Liver (tissue), 9 donors: ENCODE measurements around the gene GUCA1A. TPM values are rescaled to one million over a fixed set of nuclear protein-coding genes. Genes with fewer than 3 reads are reported as not detected.

Experiments
- DNase-seq: peaks from one replicate; pipeline ENCODE4 v3.0.0-alpha.2; 2017; ENCODE audit warnings: low spot score
- H3K27ac ChIP-seq, 2 donors: one replicate each; pipeline ENCODE4 v1.7.0; 2013; ENCODE audit warnings: inconsistent platforms in 2 of 2, low read length in 2 of 2, control low read depth in 1 of 2, low read depth in 1 of 2, mild to moderate bottlenecking in 1 of 2
- H3K27me3 ChIP-seq, 4 donors: one replicate each; pipeline versions ENCODE4 v1.6.1 to v1.7.0; 2013; ENCODE audit warnings: low read length in 3 of 4, inconsistent platforms in 1 of 4, mild to moderate bottlenecking in 1 of 4, moderate library complexity in 1 of 4; ENCODE audit not compliant: control insufficient read depth in 4 of 4, insufficient read depth in 4 of 4
- H3K36me3 ChIP-seq, 4 donors: one replicate each; pipeline versions ENCODE4 v1.6.1 to v1.7.0; 2013; ENCODE audit warnings: low read length in 3 of 4, mild to moderate bottlenecking in 3 of 4, low read depth in 1 of 4, moderate library complexity in 1 of 4; ENCODE audit not compliant: control insufficient read depth in 4 of 4, insufficient read depth in 3 of 4
- H3K4me1 ChIP-seq, 4 donors: one replicate each; pipeline versions ENCODE4 v1.6.1 to v1.7.0; 2013; ENCODE audit warnings: low read length in 3 of 4, mild to moderate bottlenecking in 3 of 4, moderate library complexity in 1 of 4; ENCODE audit not compliant: control insufficient read depth in 4 of 4, insufficient read depth in 4 of 4
- H3K4me3 ChIP-seq, 3 donors: one replicate each; pipeline versions ENCODE4 v1.6.1 to v1.7.0; 2013; ENCODE audit warnings: low read length in 3 of 3, control low read depth in 1 of 3, low read depth in 1 of 3, mild to moderate bottlenecking in 1 of 3
- H3K9ac ChIP-seq, 2 donors: one replicate each; pipeline ENCODE4 v1.7.0; 2013; ENCODE audit warnings: low read length in 2 of 2, mild to moderate bottlenecking in 2 of 2, moderate library complexity in 2 of 2, control low read depth in 1 of 2, low read depth in 1 of 2
- H3K9me3 ChIP-seq, 4 donors: one replicate each; pipeline versions ENCODE4 v1.6.1 to v1.7.0; 2013; ENCODE audit warnings: low read length in 3 of 4; ENCODE audit not compliant: control insufficient read depth in 4 of 4
- EGR1 ChIP-seq, 2 donors: IDR thresholded peaks; 2 replicates each; pipeline ENCODE4 v1.6.1; 2016 to 2018; ENCODE audit warnings: antibody characterized with exemption in 2 of 2, low read depth in 2 of 2
- FOXA1 ChIP-seq: IDR thresholded peaks from 2 replicates; pipeline ENCODE4 v1.6.1; 2016; ENCODE audit warnings: antibody characterized with exemption
- FOXA2 ChIP-seq: IDR thresholded peaks from 2 replicates; pipeline ENCODE4 v1.6.1; 2016; ENCODE audit warnings: antibody characterized with exemption
- GABPA ChIP-seq, 2 donors: IDR thresholded peaks in 1 of 2; conservative IDR thresholded peaks in 1 of 2; 2 replicates each; pipeline ENCODE4 v1.6.1; 2016; ENCODE audit warnings: antibody characterized with exemption in 2 of 2, mild to moderate bottlenecking in 1 of 2, moderate library complexity in 1 of 2
- HNF4A ChIP-seq, 2 donors: conservative IDR thresholded peaks; 2 replicates each; pipeline ENCODE4 v1.6.1; 2016; ENCODE audit warnings: antibody characterized with exemption in 2 of 2, mild to moderate bottlenecking in 2 of 2
- HNF4G ChIP-seq: IDR thresholded peaks from 2 replicates; pipeline ENCODE4 v1.6.1; 2016; ENCODE audit warnings: antibody characterized with exemption
- JUND ChIP-seq, 2 donors: IDR thresholded peaks; 2 replicates each; pipeline ENCODE4 v1.6.1; 2016; ENCODE audit warnings: antibody characterized with exemption in 2 of 2
- MAX ChIP-seq: IDR thresholded peaks from 2 replicates; pipeline ENCODE4 v1.6.1; 2016; ENCODE audit warnings: antibody characterized with exemption
- NR2F2 ChIP-seq: IDR thresholded peaks from 2 replicates; pipeline ENCODE4 v1.6.1; 2016; ENCODE audit warnings: antibody characterized with exemption
- RAD21 ChIP-seq, 2 donors: IDR thresholded peaks; 2 replicates each; pipeline ENCODE4 v1.6.1; 2016; ENCODE audit warnings: antibody characterized with exemption in 2 of 2, mild to moderate bottlenecking in 2 of 2
- RXRA ChIP-seq, 2 donors: IDR thresholded peaks; 2 replicates each; pipeline ENCODE4 v1.6.1; 2017 to 2018; ENCODE audit warnings: antibody characterized with exemption in 2 of 2, mild to moderate bottlenecking in 1 of 2
- SP1 ChIP-seq: IDR thresholded peaks from 2 replicates; pipeline ENCODE4 v1.6.1; 2018; ENCODE audit warnings: antibody characterized with exemption, mild to moderate bottlenecking
- TAF1 ChIP-seq: conservative IDR thresholded peaks from 2 replicates; pipeline ENCODE4 v1.6.1; 2016; ENCODE audit warnings: antibody characterized with exemption, mild to moderate bottlenecking
- YY1 ChIP-seq: IDR thresholded peaks from 2 replicates; pipeline ENCODE4 v1.6.1; 2016; ENCODE audit warnings: antibody characterized with exemption, mild to moderate bottlenecking
- ZBTB33 ChIP-seq: IDR thresholded peaks from 2 replicates; pipeline ENCODE4 v1.6.1; 2016; ENCODE audit warnings: antibody characterized with exemption
- WGBS: extraction: QIAGEN DNeasy Blood & Tissue Kit; methylation state at CpG from one replicate; pipeline ENCODE4 v1.1.7; 2013; 5-methylcytosine and 5-hydroxymethylcytosine counted together
- polyA plus RNA-seq, 2 donors: library from polyadenylated mRNA; stranded (reverse) in 1 of 2; unstranded in 1 of 2; fragments of 200-250 nt in 1 of 2; fragments of >200 nt in 1 of 2; fragmentation: Nextera tagmentation in 1 of 2; extraction: Ambion mirVana in 1 of 2; gene quantifications; one replicate each; pipeline versions ENCODE4 v1.2.1 to v1.2.3, GENCODE V29; 2013 to 2015
- total RNA-seq, 2 donors: library from RNA; depleted of rRNA; stranded (reverse); fragments of >200 nt; gene quantifications; one replicate each; pipeline ENCODE4 v1.2.3, GENCODE V29; 2014
- TF ChIP-seq, protein P1 (sequence below): IDR thresholded peaks from 2 replicates; pipeline ENCODE4 v1.6.1; 2016; ENCODE audit warnings: antibody characterized with exemption
- TF ChIP-seq, protein P2 (sequence below): fragments of 150-350 bp; IDR thresholded peaks from 2 replicates; pipeline ENCODE4 v1.5.1; 2017; ENCODE audit warnings: improper control_type of control experiment, low read depth, low read length; ENCODE audit not compliant: missing input control
- TF ChIP-seq, protein P3 (sequence below): IDR thresholded peaks from 2 replicates; pipeline ENCODE4 v1.6.1; 2016; ENCODE audit warnings: antibody characterized with exemption, mild to moderate bottlenecking
- donor health status: healthy.
- donor health status: healthy.
- donor health status: healthy.
- donor health status: healthy.
- donor health status: healthy.

Gene GUCA1A
- total and polyA plus RNA-seq, 4 donors: not detected

GRCh38 chr6:42137194-42137753, 35.9 kb upstream of the GUCA1A start:
- H3K9me3 ChIP-seq: no peaks in the 10 kb centered on the region
- WGBS: 80% methylated on average over 7 of the region's 7 CpGs
- no peak for TF ChIP-seq JUND (IDR thresholded peaks at IDR 0.05)
- TF ChIP-seq GABPA (IDR thresholded peaks at IDR 0.05 in 1 of 2, conservative IDR thresholded peaks at IDR 0.05 in 1 of 2): no peak
- H3K36me3 ChIP-seq: no peaks in the 10 kb centered on the region
- H3K4me3 ChIP-seq: no peak overlapping the region
- no peak overlapping the region for H3K27ac ChIP-seq
- DNase-seq: no peak
- H3K27me3 ChIP-seq: no peaks in the 10 kb centered on the region
- no peak overlapping the region for H3K9ac ChIP-seq
- peaks cover 0 to 4% (median 2%) of the 10 kb centered on the region in 4 donors for H3K4me1 ChIP-seq

GRCh38 chr6:42138190-42138589, 35.0 kb upstream of the GUCA1A start:
- DNase-seq: no peak
- Histone ChIP-seq H3K4me1 (peaks cover 2 to 10% (median 5%) of the 10 kb centered on the region in 4 donors), H3K9ac (no peak overlapping the region), H3K9me3 (no peaks in the 10 kb centered on the region), H3K27ac (no peak overlapping the region), H3K27me3 (peaks cover 0 to 2% (median 0%) of the 10 kb centered on the region in 4 donors), H3K4me3 (no peak overlapping the region), H3K36me3 (no peaks in the 10 kb centered on the region)
- WGBS: 95% methylated on average over 6 of the region's 6 CpGs
- TF ChIP-seq HNF4A (conservative IDR thresholded peaks at IDR 0.05) (no peak), ZBTB33 (no peak), GABPA (IDR thresholded peaks at IDR 0.05 in 1 of 2, conservative IDR thresholded peaks at IDR 0.05 in 1 of 2) (no peak), HNF4G (no peak), FOXA2 (no peak), RAD21 (IDR thresholded peaks at IDR 0.05) (no peak), SP1 (no peak), EGR1 (IDR thresholded peaks at IDR 0.05; ENCODE audit: low read depth in 2 of 2) (no peak), FOXA1 (no peak), NR2F2 (no peak), JUND (IDR thresholded peaks at IDR 0.05) (no peak), YY1 (no peak), MAX (no peak), RXRA (IDR thresholded peaks at IDR 0.05) (no peak), TAF1 (no peak)
- TF ChIP-seq, protein P1, sequence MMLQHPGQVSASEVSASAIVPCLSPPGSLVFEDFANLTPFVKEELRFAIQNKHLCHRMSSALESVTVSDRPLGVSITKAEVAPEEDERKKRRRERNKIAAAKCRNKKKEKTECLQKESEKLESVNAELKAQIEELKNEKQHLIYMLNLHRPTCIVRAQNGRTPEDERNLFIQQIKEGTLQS: no peak
- TF ChIP-seq, protein P2, sequence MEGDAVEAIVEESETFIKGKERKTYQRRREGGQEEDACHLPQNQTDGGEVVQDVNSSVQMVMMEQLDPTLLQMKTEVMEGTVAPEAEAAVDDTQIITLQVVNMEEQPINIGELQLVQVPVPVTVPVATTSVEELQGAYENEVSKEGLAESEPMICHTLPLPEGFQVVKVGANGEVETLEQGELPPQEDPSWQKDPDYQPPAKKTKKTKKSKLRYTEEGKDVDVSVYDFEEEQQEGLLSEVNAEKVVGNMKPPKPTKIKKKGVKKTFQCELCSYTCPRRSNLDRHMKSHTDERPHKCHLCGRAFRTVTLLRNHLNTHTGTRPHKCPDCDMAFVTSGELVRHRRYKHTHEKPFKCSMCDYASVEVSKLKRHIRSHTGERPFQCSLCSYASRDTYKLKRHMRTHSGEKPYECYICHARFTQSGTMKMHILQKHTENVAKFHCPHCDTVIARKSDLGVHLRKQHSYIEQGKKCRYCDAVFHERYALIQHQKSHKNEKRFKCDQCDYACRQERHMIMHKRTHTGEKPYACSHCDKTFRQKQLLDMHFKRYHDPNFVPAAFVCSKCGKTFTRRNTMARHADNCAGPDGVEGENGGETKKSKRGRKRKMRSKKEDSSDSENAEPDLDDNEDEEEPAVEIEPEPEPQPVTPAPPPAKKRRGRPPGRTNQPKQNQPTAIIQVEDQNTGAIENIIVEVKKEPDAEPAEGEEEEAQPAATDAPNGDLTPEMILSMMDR: no peak
- TF ChIP-seq, protein P3, sequence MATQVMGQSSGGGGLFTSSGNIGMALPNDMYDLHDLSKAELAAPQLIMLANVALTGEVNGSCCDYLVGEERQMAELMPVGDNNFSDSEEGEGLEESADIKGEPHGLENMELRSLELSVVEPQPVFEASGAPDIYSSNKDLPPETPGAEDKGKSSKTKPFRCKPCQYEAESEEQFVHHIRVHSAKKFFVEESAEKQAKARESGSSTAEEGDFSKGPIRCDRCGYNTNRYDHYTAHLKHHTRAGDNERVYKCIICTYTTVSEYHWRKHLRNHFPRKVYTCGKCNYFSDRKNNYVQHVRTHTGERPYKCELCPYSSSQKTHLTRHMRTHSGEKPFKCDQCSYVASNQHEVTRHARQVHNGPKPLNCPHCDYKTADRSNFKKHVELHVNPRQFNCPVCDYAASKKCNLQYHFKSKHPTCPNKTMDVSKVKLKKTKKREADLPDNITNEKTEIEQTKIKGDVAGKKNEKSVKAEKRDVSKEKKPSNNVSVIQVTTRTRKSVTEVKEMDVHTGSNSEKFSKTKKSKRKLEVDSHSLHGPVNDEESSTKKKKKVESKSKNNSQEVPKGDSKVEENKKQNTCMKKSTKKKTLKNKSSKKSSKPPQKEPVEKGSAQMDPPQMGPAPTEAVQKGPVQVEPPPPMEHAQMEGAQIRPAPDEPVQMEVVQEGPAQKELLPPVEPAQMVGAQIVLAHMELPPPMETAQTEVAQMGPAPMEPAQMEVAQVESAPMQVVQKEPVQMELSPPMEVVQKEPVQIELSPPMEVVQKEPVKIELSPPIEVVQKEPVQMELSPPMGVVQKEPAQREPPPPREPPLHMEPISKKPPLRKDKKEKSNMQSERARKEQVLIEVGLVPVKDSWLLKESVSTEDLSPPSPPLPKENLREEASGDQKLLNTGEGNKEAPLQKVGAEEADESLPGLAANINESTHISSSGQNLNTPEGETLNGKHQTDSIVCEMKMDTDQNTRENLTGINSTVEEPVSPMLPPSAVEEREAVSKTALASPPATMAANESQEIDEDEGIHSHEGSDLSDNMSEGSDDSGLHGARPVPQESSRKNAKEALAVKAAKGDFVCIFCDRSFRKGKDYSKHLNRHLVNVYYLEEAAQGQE: no peak
